GM13977 (cell line): ENCODE results near the gene EFNA3.
A peak's percentile ranks its signal among the peaks of the same experiment; 100 is the strongest.

Source experiments
- DNase-seq: peaks from one replicate; pipeline ENCODE4 v3.0.0; 2012; ENCODE audit warnings: low spot score
- CTCF ChIP-seq: IDR thresholded peaks from 2 replicates; pipeline ENCODE4 v1.5.1; 2012; ENCODE audit warnings: mild to moderate bottlenecking, control low read depth; ENCODE audit not compliant: insufficient read depth; ENCODE audit errors: extremely low read depth, missing control alignments
- in situ Hi-C: fragments of 300-500 bp; cut with MboI; formaldehyde crosslinking; loops from one replicate; pipeline ENCODE4 v1.12.0; 2022; ENCODE audit warnings: low sequenced_read_pairs, low pct_unique_long_range_greater_than_20kb, mixed read lengths, inconsistent platforms; ENCODE audit not compliant: unreplicated experiment

The EFNA3 gene

GRCh38 chr1:155062151-155062686, 16.4 kb upstream of the EFNA3 start:
- in situ Hi-C loops = loop anchor here (25.0 kb wide), 1 partner anchor 400 kb away; no protein-coding TSS in a partner anchor
- TF ChIP-seq CTCF = no peak

GRCh38 chr1:155062702-155063411, 15.8 kb upstream of the EFNA3 start:
- TF ChIP-seq CTCF = peak; percentile 95
- in situ Hi-C loops = loop anchor here (25.0 kb wide), 1 partner anchor 401 kb away; no protein-coding TSS in a partner anchor
- DNase-seq = peak; percentile 87

More at GRCh38 chr1:155062151-155062686, 16.4 kb upstream of the EFNA3 start:
- DNase-seq = no peak

- no peak for TF ChIP-seq CTCF
- DNase-seq = peak; percentile 95
- in situ Hi-C loops = loop anchor here (25.0 kb wide), 1 partner anchor 401 kb away; no protein-coding TSS in a partner anchor
Measured at GRCh38 chr1:155063550-155064110, 15.0 kb upstream of the EFNA3 start, which contains the start of gene EFNA4. TSS of gene EFNA4 (plus strand) at chr1:155063740. CDS start at chr1:155063824, 84 bp downstream.

GRCh38 chr1:155064111-155064831, 14.4 kb upstream of the EFNA3 start:
- no peak for TF ChIP-seq CTCF
- DNase-seq = peak; percentile 82
- in situ Hi-C loops = loop anchor here (25.0 kb wide), 1 partner anchor 402 kb away; no protein-coding TSS in a partner anchor

- in situ Hi-C loops = loop anchor here (25.0 kb wide), 1 partner anchor 403 kb away; no protein-coding TSS in a partner anchor
- TF ChIP-seq CTCF = no peak
- DNase-seq = no peak
Measured at GRCh38 chr1:155064832-155065429, 13.7 kb upstream of the EFNA3 start.

GRCh38 chr1:155066777-155067176, 11.9 kb upstream of the EFNA3 start:
- DNase-seq = no peak
- in situ Hi-C loops = loop anchor here (25.0 kb wide), 1 partner anchor 404 kb away; no protein-coding TSS in a partner anchor
- TF ChIP-seq CTCF = no peak
